ENCODE results near the gene OSM.

The OSM gene

GRCh38 chr22:30280505-30280904 lies 13.9 kb upstream of the OSM start:
- Histone ChIP-seq H3K27me3 (ENCODE audit: insufficient read depth, low read length) (no peaks in the 10 kb centered on the region), H3K4me3 (ENCODE audit: low read length) (no peak overlapping the region), H3K4me1 (ENCODE audit: insufficient read depth, low read length) (no peaks in the 10 kb centered on the region; the same call in 1 of the 2 replicates), H3K9me3 (ENCODE audit: insufficient read depth, low read depth, low read length) (no peaks in the 10 kb centered on the region), H3K9ac (ENCODE audit: low read depth, low read length) (no peak overlapping the region), H3K36me3 (ENCODE audit: insufficient read depth, low read depth, low read length) (no peaks in the 10 kb centered on the region), H3K27ac (ENCODE audit: low read length) (no peak overlapping the region)

- H3K9ac ChIP-seq (ENCODE audit: low read depth, low read length) = no peak overlapping the region
- no peaks in the 10 kb centered on the region for H3K9me3 ChIP-seq (ENCODE audit: insufficient read depth, low read depth, low read length)
- H3K4me1 ChIP-seq (ENCODE audit: insufficient read depth, low read length) = no peaks in the 10 kb centered on the region; the same call in 1 of the 2 replicates
- no peaks in the 10 kb centered on the region for H3K27me3 ChIP-seq (ENCODE audit: insufficient read depth, low read length)
- no peak overlapping the region for H3K27ac ChIP-seq (ENCODE audit: low read length)
- H3K4me3 ChIP-seq (ENCODE audit: low read length) = no peak overlapping the region
- H3K36me3 ChIP-seq (ENCODE audit: insufficient read depth, low read depth, low read length) = no peaks in the 10 kb centered on the region
Measured at GRCh38 chr22:30279932-30280331, 13.3 kb upstream of the OSM start.

- Histone ChIP-seq H3K4me3 (ENCODE audit: low read length) (no peak overlapping the region), H3K36me3 (ENCODE audit: insufficient read depth, low read depth, low read length) (no peaks in the 10 kb centered on the region), H3K27ac (ENCODE audit: low read length) (no peak overlapping the region), H3K27me3 (ENCODE audit: insufficient read depth, low read length) (no peaks in the 10 kb centered on the region), H3K9ac (ENCODE audit: low read depth, low read length) (no peak overlapping the region), H3K9me3 (ENCODE audit: insufficient read depth, low read depth, low read length) (no peaks in the 10 kb centered on the region), H3K4me1 (ENCODE audit: insufficient read depth, low read length) (no peaks in the 10 kb centered on the region; the same call in 1 of the 2 replicates)
Measured at GRCh38 chr22:30279046-30279788, 12.6 kb upstream of the OSM start.

- no peak overlapping the region for H3K4me3 ChIP-seq (ENCODE audit: low read length)
- no peaks in the 10 kb centered on the region for H3K9me3 ChIP-seq (ENCODE audit: insufficient read depth, low read depth, low read length)
- H3K36me3 ChIP-seq (ENCODE audit: insufficient read depth, low read depth, low read length) = no peaks in the 10 kb centered on the region
- no peak overlapping the region for H3K9ac ChIP-seq (ENCODE audit: low read depth, low read length)
- no peaks in the 10 kb centered on the region for H3K27me3 ChIP-seq (ENCODE audit: insufficient read depth, low read length)
- H3K4me1 ChIP-seq (ENCODE audit: insufficient read depth, low read length) = no peaks in the 10 kb centered on the region; the same call in 1 of the 2 replicates
- H3K27ac ChIP-seq (ENCODE audit: low read length) = no peak overlapping the region
Measured at GRCh38 chr22:30277547-30278344, 11.1 kb upstream of the OSM start.

- Histone ChIP-seq H3K4me1 (ENCODE audit: insufficient read depth, low read length) (no peaks in the 10 kb centered on the region; the same call in 1 of the 2 replicates), H3K36me3 (ENCODE audit: insufficient read depth, low read depth, low read length) (no peaks in the 10 kb centered on the region), H3K9ac (ENCODE audit: low read depth, low read length) (no peak overlapping the region), H3K27me3 (ENCODE audit: insufficient read depth, low read length) (no peaks in the 10 kb centered on the region), H3K27ac (ENCODE audit: low read length) (no peak overlapping the region), H3K9me3 (ENCODE audit: insufficient read depth, low read depth, low read length) (no peaks in the 10 kb centered on the region), H3K4me3 (ENCODE audit: low read length) (no peak overlapping the region)
Measured at GRCh38 chr22:30276039-30276438, 9.4 kb upstream of the OSM start.

- Histone ChIP-seq H3K27me3 (ENCODE audit: insufficient read depth, low read length) (no peaks in the 10 kb centered on the region), H3K27ac (ENCODE audit: low read length) (no peak overlapping the region), H3K9me3 (ENCODE audit: insufficient read depth, low read depth, low read length) (no peaks in the 10 kb centered on the region), H3K9ac (ENCODE audit: low read depth, low read length) (no peak overlapping the region), H3K4me3 (ENCODE audit: low read length) (no peak overlapping the region), H3K36me3 (ENCODE audit: insufficient read depth, low read depth, low read length) (no peaks in the 10 kb centered on the region), H3K4me1 (ENCODE audit: insufficient read depth, low read length) (no peaks in the 10 kb centered on the region; the same call in 1 of the 2 replicates)
Measured at GRCh38 chr22:30275625-30276024, 9.0 kb upstream of the OSM start.

- H3K27me3 ChIP-seq (ENCODE audit: insufficient read depth, low read length) = no peaks in the 10 kb centered on the region
- H3K9me3 ChIP-seq (ENCODE audit: insufficient read depth, low read depth, low read length) = no peaks in the 10 kb centered on the region
- no peaks in the 10 kb centered on the region; the same call in 1 of the 2 replicates for H3K4me1 ChIP-seq (ENCODE audit: insufficient read depth, low read length)
- no peak overlapping the region for H3K27ac ChIP-seq (ENCODE audit: low read length)
- H3K4me3 ChIP-seq (ENCODE audit: low read length) = no peak overlapping the region
- H3K9ac ChIP-seq (ENCODE audit: low read depth, low read length) = no peak overlapping the region
- H3K36me3 ChIP-seq (ENCODE audit: insufficient read depth, low read depth, low read length) = no peaks in the 10 kb centered on the region
Measured at GRCh38 chr22:30274437-30274812, 7.8 kb upstream of the OSM start.

GRCh38 chr22:30273711-30274436 lies 7.2 kb upstream of the OSM start:
- H3K9me3 ChIP-seq (ENCODE audit: insufficient read depth, low read depth, low read length) = no peaks in the 10 kb centered on the region
- H3K36me3 ChIP-seq (ENCODE audit: insufficient read depth, low read depth, low read length) = no peaks in the 10 kb centered on the region
- H3K27me3 ChIP-seq (ENCODE audit: insufficient read depth, low read length) = no peaks in the 10 kb centered on the region
- no peak overlapping the region for H3K27ac ChIP-seq (ENCODE audit: low read length)
- no peak overlapping the region for H3K9ac ChIP-seq (ENCODE audit: low read depth, low read length)
- H3K4me3 ChIP-seq (ENCODE audit: low read length) = no peak overlapping the region
- no peaks in the 10 kb centered on the region; the same call in 1 of the 2 replicates for H3K4me1 ChIP-seq (ENCODE audit: insufficient read depth, low read length)

GRCh38 chr22:30272781-30273601 lies 6.3 kb upstream of the OSM start:
- Histone ChIP-seq H3K4me1 (ENCODE audit: insufficient read depth, low read length) (no peaks in the 10 kb centered on the region; the same call in 1 of the 2 replicates), H3K9ac (ENCODE audit: low read depth, low read length) (no peak overlapping the region), H3K27ac (ENCODE audit: low read length) (no peak overlapping the region)

GRCh38 chr22:30270832-30271231 lies 4.2 kb upstream of the OSM start:
- Histone ChIP-seq H3K9me3 (ENCODE audit: insufficient read depth, low read depth, low read length) (no peaks in the 10 kb centered on the region), H3K9ac (ENCODE audit: low read depth, low read length) (no peak overlapping the region), H3K36me3 (ENCODE audit: insufficient read depth, low read depth, low read length) (no peaks in the 10 kb centered on the region), H3K27ac (ENCODE audit: low read length) (no peak overlapping the region), H3K4me3 (ENCODE audit: low read length) (no peak overlapping the region), H3K4me1 (ENCODE audit: insufficient read depth, low read length) (no peaks in the 10 kb centered on the region), H3K27me3 (ENCODE audit: insufficient read depth, low read length) (no peaks in the 10 kb centered on the region)

More at GRCh38 chr22:30272781-30273601, 6.3 kb upstream of the OSM start:
- Histone ChIP-seq H3K9me3 (ENCODE audit: insufficient read depth, low read depth, low read length) (no peaks in the 10 kb centered on the region), H3K27me3 (ENCODE audit: insufficient read depth, low read length) (no peaks in the 10 kb centered on the region), H3K4me3 (ENCODE audit: low read length) (no peak overlapping the region), H3K36me3 (ENCODE audit: insufficient read depth, low read depth, low read length) (no peaks in the 10 kb centered on the region)

- no peaks in the 10 kb centered on the region for H3K4me1 ChIP-seq (ENCODE audit: insufficient read depth, low read length)
- no peak overlapping the region for H3K4me3 ChIP-seq (ENCODE audit: low read length)
- H3K9ac ChIP-seq (ENCODE audit: low read depth, low read length) = no peak overlapping the region
- no peaks in the 10 kb centered on the region for H3K36me3 ChIP-seq (ENCODE audit: insufficient read depth, low read depth, low read length)
- H3K27ac ChIP-seq (ENCODE audit: low read length) = no peak overlapping the region
- no peaks in the 10 kb centered on the region for H3K9me3 ChIP-seq (ENCODE audit: insufficient read depth, low read depth, low read length)
- peaks cover 5% of the 10 kb centered on the region for H3K27me3 ChIP-seq (ENCODE audit: insufficient read depth, low read length)
Measured at GRCh38 chr22:30268331-30268730, 1.7 kb upstream of the OSM start.
